SU-DHL-6 (cell line): ENCODE data around the gene AMZ1.

Experiments used
- H2AFZ ChIP-seq: fragments of 200-600 bp; sonication (generic); 2 replicates; pipeline ENCODE4 v1.6.1; 2014; ENCODE audit warnings: low read depth, mild to moderate bottlenecking, moderate library complexity, mixed read lengths, antibody characterized with exemption, low read length; ENCODE audit not compliant: severe bottlenecking
- H3F3A ChIP-seq: fragments of 200-600 bp; shearing (Covaris generic); 2 replicates; pipeline ENCODE4 v1.6.0; 2016; ENCODE audit warnings: antibody characterized with exemption, mild to moderate bottlenecking; ENCODE audit not compliant: insufficient read depth
- H3K27ac ChIP-seq: fragments of 200-600 bp; sonication (generic); 2 replicates; pipeline ENCODE4 v1.5.1; 2016; ENCODE audit warnings: low read depth, mild to moderate bottlenecking, low read length, moderate library complexity, mixed read lengths
- H3K27me3 ChIP-seq: fragments of 200-600 bp; sonication (generic), shearing (Covaris generic); 2 replicates; pipeline ENCODE4 v1.6.0; 2014; ENCODE audit warnings: mild to moderate bottlenecking, low read length
- H3K36me3 ChIP-seq: fragments of 200-600 bp; sonication (generic); 2 replicates; pipeline ENCODE4 v1.6.1; 2014; ENCODE audit warnings: mild to moderate bottlenecking, low read length, mixed read lengths
- H3K4me2 ChIP-seq: fragments of 300-600, 200-600 bp; shearing (Covaris generic), sonication (generic); 2 replicates; pipeline ENCODE4 v1.6.0; 2014; ENCODE audit warnings: low read length, low read depth, mild to moderate bottlenecking; ENCODE audit not compliant: poor library complexity, severe bottlenecking
- H3K4me3 ChIP-seq: fragments of 200-600 bp; sonication (generic); 2 replicates; pipeline ENCODE4 v1.5.1; 2014; ENCODE audit warnings: antibody characterized with exemption, low read length, mild to moderate bottlenecking, mixed read lengths; ENCODE audit not compliant: insufficient read depth, poor library complexity, severe bottlenecking
- H3K79me2 ChIP-seq: fragments of 200-600 bp; sonication (generic); 2 replicates; pipeline ENCODE4 v1.6.1; 2014; ENCODE audit warnings: mild to moderate bottlenecking, low read length, moderate library complexity; ENCODE audit not compliant: insufficient read depth
- H3K9ac ChIP-seq: fragments of 200-600 bp; sonication (generic); 2 replicates; pipeline ENCODE4 v1.7.0; 2014; ENCODE audit warnings: mild to moderate bottlenecking, low read length
- H3K9me2 ChIP-seq: fragments of 200-600 bp; sonication (generic); replicated peaks from 2 replicates; pipeline ENCODE4 v1.6.1; 2014; ENCODE audit warnings: low read length; ENCODE audit not compliant: insufficient read depth
- H3K9me3 ChIP-seq: fragments of 200-600 bp; sonication (generic); 2 replicates; pipeline ENCODE4 v1.6.1; 2014; ENCODE audit warnings: low read length, mixed read lengths; ENCODE audit not compliant: insufficient read depth
- H4K20me1 ChIP-seq: fragments of 200-600 bp; sonication (generic); 2 replicates; pipeline ENCODE4 v1.6.1; 2014; ENCODE audit warnings: low read depth, mild to moderate bottlenecking, antibody characterized with exemption, low read length, moderate library complexity, mixed read lengths
- CTCF ChIP-seq: fragments of 200-600 bp; sonication (generic); IDR thresholded peaks from one replicate; pipeline ENCODE4 v1.5.1; 2017; ENCODE audit warnings: antibody characterized with exemption, mild to moderate bottlenecking, low read length, moderate library complexity; ENCODE audit not compliant: insufficient read depth, poor library complexity, severe bottlenecking
- EZH2phosphoT487 ChIP-seq: fragments of 200-600 bp; sonication (generic), shearing (Covaris generic); conservative IDR thresholded peaks from 2 replicates; pipeline ENCODE4 v1.6.1; 2018; ENCODE audit warnings: mild to moderate bottlenecking, antibody characterized with exemption, low read length, moderate library complexity, mixed read lengths

AMZ1 gene

GRCh38 chr7:2661096-2661449, 26.9 kb upstream of the AMZ1 start:
- H3K36me3 ChIP-seq, result no peaks in the 10 kb centered on the region
- no peaks in the 10 kb centered on the region for H4K20me1 ChIP-seq
- no peaks in the 10 kb centered on the region for H3K27me3 ChIP-seq
- no peak overlapping the region for H3K4me3 ChIP-seq
- H2AFZ ChIP-seq, result no peak overlapping the region
- H3K27ac ChIP-seq, result no peak overlapping the region
- no peak overlapping the region for H3K4me2 ChIP-seq
- no peaks in the 10 kb centered on the region for H3K9me2 ChIP-seq
- H3F3A ChIP-seq, result no peaks in the 10 kb centered on the region
- H3K9ac ChIP-seq, result no peak overlapping the region
- no peaks in the 10 kb centered on the region for H3K9me3 ChIP-seq
- no peaks in the 10 kb centered on the region for H3K79me2 ChIP-seq
- TF ChIP-seq EZH2phosphoT487 (no peak), CTCF (no peak)

GRCh38 chr7:2661602-2662272, 26.3 kb upstream of the AMZ1 start:
- no peaks in the 10 kb centered on the region for H3F3A ChIP-seq
- H3K79me2 ChIP-seq, result no peaks in the 10 kb centered on the region
- no peaks in the 10 kb centered on the region for H3K36me3 ChIP-seq
- H3K9me2 ChIP-seq, result no peaks in the 10 kb centered on the region
- H3K27ac ChIP-seq, result no peak overlapping the region
- no peak overlapping the region for H3K4me3 ChIP-seq
- no peak overlapping the region for H3K4me2 ChIP-seq
- no peaks in the 10 kb centered on the region for H3K9me3 ChIP-seq
- TF ChIP-seq EZH2phosphoT487 (no peak), CTCF (no peak)
- H2AFZ ChIP-seq, result no peak overlapping the region
- H3K9ac ChIP-seq, result no peak overlapping the region
- no peaks in the 10 kb centered on the region for H3K27me3 ChIP-seq
- no peaks in the 10 kb centered on the region for H4K20me1 ChIP-seq

- H3K9me2 ChIP-seq, result no peaks in the 10 kb centered on the region
- no peaks in the 10 kb centered on the region for H3K36me3 ChIP-seq
- no peak overlapping the region for H2AFZ ChIP-seq
- H3K27me3 ChIP-seq, result no peaks in the 10 kb centered on the region
- no peak overlapping the region for H3K9ac ChIP-seq
- H3F3A ChIP-seq, result no peaks in the 10 kb centered on the region
- no peaks in the 10 kb centered on the region for H3K79me2 ChIP-seq
- no peak overlapping the region for H3K4me2 ChIP-seq
- H4K20me1 ChIP-seq, result no peaks in the 10 kb centered on the region
- TF ChIP-seq CTCF, result no peak
- TF ChIP-seq EZH2phosphoT487, result no peak
- no peak overlapping the region for H3K27ac ChIP-seq
- H3K9me3 ChIP-seq, result no peaks in the 10 kb centered on the region
- no peak overlapping the region for H3K4me3 ChIP-seq
Observed at GRCh38 chr7:2662273-2663120, 25.5 kb upstream of the AMZ1 start.
